Suprapubic skin (tissue), 4 donors: ENCODE measurements around the gene CYTIP. TPM values are rescaled to one million over a fixed set of nuclear protein-coding genes. Genes with fewer than 3 reads are reported as not detected.

Experiments
- DNase-seq, 2 donors: peaks; one replicate each; pipeline ENCODE4 v3.0.0-alpha.2; 2019; ENCODE audit warnings: low spot score in 2 of 2
- H3K27ac ChIP-seq: fragments of 200-600 bp; sonication (generic); one replicate; pipeline ENCODE4 v1.5.1; 2019
- H3K27me3 ChIP-seq: fragments of 200-600 bp; sonication (generic); one replicate; pipeline ENCODE4 v1.5.1; 2019
- H3K36me3 ChIP-seq: fragments of 200-600 bp; sonication (generic); one replicate; pipeline ENCODE4 v1.5.1; 2019
- H3K4me1 ChIP-seq: fragments of 200-600 bp; sonication (generic); one replicate; pipeline ENCODE4 v1.5.1; 2019
- H3K4me3 ChIP-seq: fragments of 200-600 bp; sonication (generic); one replicate; pipeline ENCODE4 v1.5.1; 2019; ENCODE audit warnings: mild to moderate bottlenecking
- H3K9me3 ChIP-seq: fragments of 200-600 bp; sonication (generic); one replicate; pipeline ENCODE4 v1.5.1; 2019
- CTCF ChIP-seq, 2 donors: fragments of 200-600 bp in 1 of 2; fragments of 450-650 bp in 1 of 2; sonication (generic) in 1 of 2; IDR thresholded peaks; one replicate each; pipeline ENCODE4 v1.5.1; 2016 to 2019; ENCODE audit warnings: antibody characterized with exemption in 2 of 2, mild to moderate bottlenecking in 1 of 2, moderate library complexity in 1 of 2
- EP300 ChIP-seq: sonication (generic); formaldehyde crosslinking; IDR thresholded peaks from one replicate; pipeline ENCODE4 v1.6.1; 2017; ENCODE audit warnings: antibody characterized with exemption
- POLR2A ChIP-seq, 2 donors: fragments of 450-650 bp; IDR thresholded peaks; one replicate each; pipeline ENCODE4 v1.6.1; 2017; ENCODE audit warnings: antibody characterized with exemption in 2 of 2, mild to moderate bottlenecking in 2 of 2, moderate library complexity in 2 of 2
- POLR2AphosphoS5 ChIP-seq, 3 donors: sonication (generic); formaldehyde crosslinking; IDR thresholded peaks; one replicate each; pipeline ENCODE4 v1.6.1; 2017; ENCODE audit warnings: antibody characterized with exemption in 3 of 3
- WGBS: methylation state at CpG from one replicate; pipeline ENCODE4 v1.1.5; 2018; 5-methylcytosine and 5-hydroxymethylcytosine counted together
- total RNA-seq, 4 donors: library from RNA; depleted of rRNA; stranded (reverse); fragments of >200 nt; gene quantifications; one replicate each; pipeline ENCODE4 v1.1.0, GENCODE V29; 2016

The CYTIP gene
- total RNA-seq, 4 donors from 2014 or later, result 2.1 to 9.6 (median 6.1) TPM

GRCh38 chr2:157487271-157487610 is 43.4 kb upstream of the CYTIP start:
- DNase-seq, result no peak
- Histone ChIP-seq H3K27ac (no peak overlapping the region), H3K9me3 (no peaks in the 10 kb centered on the region), H3K27me3 (peaks cover 3% of the 10 kb centered on the region), H3K4me3 (no peak overlapping the region), H3K4me1 (no peaks in the 10 kb centered on the region), H3K36me3 (no peaks in the 10 kb centered on the region)
- TF ChIP-seq EP300, result no peak
- TF ChIP-seq POLR2AphosphoS5 (IDR thresholded peaks at IDR 0.05), result no peak
- no peak for TF ChIP-seq CTCF (IDR thresholded peaks at IDR 0.05)
- TF ChIP-seq POLR2A (IDR thresholded peaks at IDR 0.05), result no peak
- WGBS, result 76% methylated on average over 1 of the region's 1 CpG

- no peak for DNase-seq
- Histone ChIP-seq H3K4me3 (no peak overlapping the region), H3K27ac (no peak overlapping the region), H3K9me3 (no peaks in the 10 kb centered on the region), H3K36me3 (no peaks in the 10 kb centered on the region), H3K4me1 (no peaks in the 10 kb centered on the region), H3K27me3 (peaks cover 3% of the 10 kb centered on the region)
- 88% methylated on average over 4 of the region's 4 CpGs for WGBS
- no peak for TF ChIP-seq EP300
- TF ChIP-seq POLR2A (IDR thresholded peaks at IDR 0.05), result no peak
- TF ChIP-seq CTCF (IDR thresholded peaks at IDR 0.05), result no peak
- TF ChIP-seq POLR2AphosphoS5 (IDR thresholded peaks at IDR 0.05), result no peak
These were observed 42.8 kb upstream of the CYTIP start for GRCh38 chr2:157486596-157487270.

- Histone ChIP-seq H3K36me3 (no peaks in the 10 kb centered on the region), H3K4me3 (no peak overlapping the region), H3K4me1 (peaks cover 4% of the 10 kb centered on the region), H3K27me3 (no peaks in the 10 kb centered on the region), H3K9me3 (no peaks in the 10 kb centered on the region), H3K27ac (no peak overlapping the region)
- DNase-seq, result peak in 1 of 2 donors; percentile 78
- TF ChIP-seq POLR2A (IDR thresholded peaks at IDR 0.05) (no peak), EP300 (no peak), POLR2AphosphoS5 (IDR thresholded peaks at IDR 0.05) (no peak), CTCF (IDR thresholded peaks at IDR 0.05) (no peak)
- 90% methylated on average over 2 of the region's 3 CpGs for WGBS
These were observed 36.5 kb upstream of the CYTIP start for GRCh38 chr2:157480182-157480961.

- Histone ChIP-seq H3K27me3 (no peaks in the 10 kb centered on the region), H3K27ac (no peak overlapping the region), H3K9me3 (no peaks in the 10 kb centered on the region), H3K36me3 (no peaks in the 10 kb centered on the region), H3K4me3 (no peak overlapping the region), H3K4me1 (peaks cover 4% of the 10 kb centered on the region)
- 90% methylated on average over 7 of the region's 7 CpGs for WGBS
- TF ChIP-seq POLR2A (IDR thresholded peaks at IDR 0.05) (no peak), EP300 (no peak), POLR2AphosphoS5 (IDR thresholded peaks at IDR 0.05) (no peak), CTCF (IDR thresholded peaks at IDR 0.05) (no peak)
- no peak for DNase-seq
These were observed 35.5 kb upstream of the CYTIP start for GRCh38 chr2:157479081-157480027.
